Epithelial cell of esophagus (primary cell): ENCODE measurements around the gene PAX3.
A peak's percentile ranks its signal among the peaks of the same experiment; 100 is the strongest.

Experiments used
- DNase-seq: peaks from one replicate; pipeline ENCODE4 v3.0.0; 2010; ENCODE audit warnings: low read depth
- H3K4me3 ChIP-seq: 2 replicates; pipeline ENCODE4 v1.5.1; 2011; ENCODE audit warnings: mild to moderate bottlenecking, low read length, control low read depth
- TF ChIP-seq, protein P1 (sequence below): IDR thresholded peaks from 2 replicates; pipeline ENCODE4 v1.5.1; 2011; ENCODE audit warnings: low read depth, mild to moderate bottlenecking, low read length, control low read depth, inconsistent platforms; ENCODE audit not compliant: insufficient read depth; ENCODE audit errors: missing control alignments

PAX3 gene

DNA sequence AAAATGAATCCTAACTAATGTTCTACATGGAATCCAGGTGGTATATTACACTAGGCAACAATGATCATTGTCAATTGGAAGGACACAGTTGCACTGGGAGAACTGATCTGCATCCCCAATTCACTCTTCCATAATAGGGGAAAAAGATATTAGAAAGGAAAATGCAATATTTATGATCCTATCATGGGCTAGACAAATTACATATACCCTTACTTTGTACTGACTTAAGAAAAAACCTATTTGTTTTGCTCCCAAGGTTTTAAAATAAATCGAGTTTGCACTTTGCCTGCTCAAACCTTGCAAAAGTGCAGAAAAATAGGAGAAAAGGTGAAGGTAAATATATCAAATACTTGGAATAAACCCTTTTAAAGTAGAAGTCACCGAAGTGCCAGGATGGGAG, 11.0 kb upstream of the PAX3 start:
- DNase-seq: no peak
- TF ChIP-seq, protein P1, sequence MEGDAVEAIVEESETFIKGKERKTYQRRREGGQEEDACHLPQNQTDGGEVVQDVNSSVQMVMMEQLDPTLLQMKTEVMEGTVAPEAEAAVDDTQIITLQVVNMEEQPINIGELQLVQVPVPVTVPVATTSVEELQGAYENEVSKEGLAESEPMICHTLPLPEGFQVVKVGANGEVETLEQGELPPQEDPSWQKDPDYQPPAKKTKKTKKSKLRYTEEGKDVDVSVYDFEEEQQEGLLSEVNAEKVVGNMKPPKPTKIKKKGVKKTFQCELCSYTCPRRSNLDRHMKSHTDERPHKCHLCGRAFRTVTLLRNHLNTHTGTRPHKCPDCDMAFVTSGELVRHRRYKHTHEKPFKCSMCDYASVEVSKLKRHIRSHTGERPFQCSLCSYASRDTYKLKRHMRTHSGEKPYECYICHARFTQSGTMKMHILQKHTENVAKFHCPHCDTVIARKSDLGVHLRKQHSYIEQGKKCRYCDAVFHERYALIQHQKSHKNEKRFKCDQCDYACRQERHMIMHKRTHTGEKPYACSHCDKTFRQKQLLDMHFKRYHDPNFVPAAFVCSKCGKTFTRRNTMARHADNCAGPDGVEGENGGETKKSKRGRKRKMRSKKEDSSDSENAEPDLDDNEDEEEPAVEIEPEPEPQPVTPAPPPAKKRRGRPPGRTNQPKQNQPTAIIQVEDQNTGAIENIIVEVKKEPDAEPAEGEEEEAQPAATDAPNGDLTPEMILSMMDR: no peak
- H3K4me3 ChIP-seq: no peak overlapping the region

DNA sequence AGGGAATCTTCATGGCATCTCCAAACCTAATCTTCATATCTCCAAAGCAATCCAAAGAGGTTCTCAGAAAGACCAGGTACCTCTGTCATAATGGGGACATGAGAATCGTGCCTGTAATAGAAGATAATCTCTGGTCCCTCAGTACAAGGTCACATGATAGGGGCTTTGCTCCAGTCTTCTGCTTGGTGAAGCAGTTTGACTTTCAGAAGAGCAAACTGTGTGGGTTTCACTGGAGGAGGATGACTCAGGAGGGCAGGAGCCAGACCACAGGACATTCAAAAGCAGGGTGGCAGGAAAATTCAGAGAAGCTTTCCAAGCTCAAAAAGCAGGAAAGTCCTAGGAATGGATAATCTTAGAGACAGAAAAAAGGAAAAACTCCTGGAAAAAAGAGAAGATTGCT, 10.6 kb upstream of the PAX3 start:
- DNase-seq: no peak
- TF ChIP-seq, protein P1: no peak
- no peak overlapping the region for H3K4me3 ChIP-seq

DNA sequence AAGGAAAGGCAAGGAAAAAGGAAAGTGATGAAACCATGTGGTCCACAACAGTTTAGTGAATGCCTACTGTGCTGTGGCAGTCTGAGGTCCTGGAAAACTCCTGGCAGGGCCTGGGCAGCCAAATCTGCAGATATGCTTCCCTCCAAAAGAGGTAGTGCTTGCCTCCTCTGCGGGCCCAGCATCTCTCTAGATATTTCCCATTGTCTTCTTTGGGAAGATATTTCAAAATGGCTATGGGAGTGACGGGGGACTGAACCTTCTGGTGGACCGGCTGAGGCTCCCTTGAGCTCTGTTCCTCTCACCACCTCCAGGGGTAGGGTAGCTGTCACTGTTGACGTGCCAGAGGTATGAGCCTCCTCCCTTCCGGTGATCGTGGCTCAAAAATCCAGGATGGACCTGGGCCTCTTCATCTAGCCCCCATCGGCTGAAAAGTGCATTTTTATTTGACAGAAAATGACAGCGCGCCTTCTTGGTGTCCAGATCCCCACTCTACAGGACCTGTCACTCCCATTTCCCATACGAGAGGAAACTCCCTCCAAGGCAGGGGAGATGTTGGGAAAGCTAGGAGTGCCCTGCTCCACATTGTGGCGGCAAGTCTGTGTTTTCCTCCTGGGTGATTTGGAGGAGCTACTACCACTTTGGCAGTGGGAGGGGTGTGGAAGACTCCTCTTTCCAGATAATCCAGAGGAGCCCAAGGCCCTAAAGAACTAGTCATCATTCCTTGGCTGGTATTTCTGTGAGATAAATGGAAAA, 9.4 kb upstream of the PAX3 start:
- no peak overlapping the region for H3K4me3 ChIP-seq
- no peak for DNase-seq
- TF ChIP-seq, protein P1: no peak

DNA sequence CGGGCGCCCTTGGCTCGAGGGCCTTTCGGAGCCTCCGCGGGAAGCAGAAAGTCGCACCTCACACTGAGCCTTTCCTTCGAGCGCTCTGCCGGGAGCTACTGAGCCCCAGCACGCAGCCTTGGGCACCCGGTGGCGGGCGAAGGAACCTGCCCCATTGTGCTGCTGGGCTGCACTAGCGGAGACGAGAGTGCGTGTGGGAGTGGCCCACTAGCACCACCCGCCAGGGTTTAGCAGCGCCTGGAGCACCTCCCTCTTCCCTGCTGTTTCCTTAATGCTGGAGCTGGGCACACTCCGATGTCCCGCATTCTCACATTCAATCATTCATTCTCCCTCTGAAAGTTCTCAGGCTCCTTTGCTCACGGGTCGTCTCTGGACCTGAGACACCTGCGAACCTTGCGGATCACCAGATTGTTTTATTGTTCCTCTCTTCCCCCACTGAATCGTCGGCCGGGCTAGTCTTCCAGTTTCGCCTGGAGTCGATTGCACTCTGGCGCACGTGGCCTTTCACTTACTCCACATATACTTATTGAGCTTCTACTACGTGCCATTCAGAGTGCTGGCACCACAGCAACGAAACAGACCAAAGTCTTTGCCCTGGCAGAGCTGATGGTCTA, 8.5 kb upstream of the PAX3 start:
- TF ChIP-seq, protein P1: no peak
- DNase-seq: no peak
- no peak overlapping the region for H3K4me3 ChIP-seq

DNA sequence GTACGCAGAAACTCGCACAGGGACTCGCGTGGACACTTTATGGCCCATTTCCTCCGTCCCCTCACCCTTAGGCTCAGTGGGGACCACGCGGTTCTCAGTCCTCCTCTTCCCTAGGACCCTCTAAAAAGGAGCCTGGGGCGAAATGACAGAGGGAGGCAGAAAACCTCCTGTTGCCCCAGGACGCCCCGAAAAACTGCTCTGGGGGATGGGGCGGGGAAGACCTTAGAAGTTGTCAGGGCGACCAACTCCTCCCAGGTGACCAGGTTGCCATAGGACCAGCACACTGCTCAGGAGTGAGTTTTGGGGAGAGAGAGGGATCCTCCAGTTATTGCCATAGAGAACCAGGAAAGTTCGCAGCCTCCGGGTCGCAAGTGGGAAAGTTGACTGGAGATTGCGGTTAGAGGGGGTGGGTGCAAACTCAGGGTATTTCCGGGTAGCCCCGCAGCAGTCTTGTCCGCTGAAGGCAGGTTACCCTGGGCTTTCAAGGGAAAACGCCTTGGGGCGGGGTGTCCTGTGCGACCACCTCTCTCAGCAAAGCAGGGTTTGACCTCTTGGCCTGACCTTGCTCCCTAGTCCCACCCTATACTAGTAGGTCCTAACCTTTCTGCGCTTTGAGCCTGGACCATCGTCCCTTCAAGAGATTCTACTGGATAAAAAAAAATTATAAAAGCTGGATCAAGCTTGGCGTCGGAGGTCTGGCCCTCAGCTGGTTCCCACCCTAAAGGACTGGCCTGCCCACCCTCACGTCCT, 7.8 kb upstream of the PAX3 start:
- H3K4me3 ChIP-seq: no peak overlapping the region
- TF ChIP-seq, protein P1: no peak
- DNase-seq: no peak

DNA sequence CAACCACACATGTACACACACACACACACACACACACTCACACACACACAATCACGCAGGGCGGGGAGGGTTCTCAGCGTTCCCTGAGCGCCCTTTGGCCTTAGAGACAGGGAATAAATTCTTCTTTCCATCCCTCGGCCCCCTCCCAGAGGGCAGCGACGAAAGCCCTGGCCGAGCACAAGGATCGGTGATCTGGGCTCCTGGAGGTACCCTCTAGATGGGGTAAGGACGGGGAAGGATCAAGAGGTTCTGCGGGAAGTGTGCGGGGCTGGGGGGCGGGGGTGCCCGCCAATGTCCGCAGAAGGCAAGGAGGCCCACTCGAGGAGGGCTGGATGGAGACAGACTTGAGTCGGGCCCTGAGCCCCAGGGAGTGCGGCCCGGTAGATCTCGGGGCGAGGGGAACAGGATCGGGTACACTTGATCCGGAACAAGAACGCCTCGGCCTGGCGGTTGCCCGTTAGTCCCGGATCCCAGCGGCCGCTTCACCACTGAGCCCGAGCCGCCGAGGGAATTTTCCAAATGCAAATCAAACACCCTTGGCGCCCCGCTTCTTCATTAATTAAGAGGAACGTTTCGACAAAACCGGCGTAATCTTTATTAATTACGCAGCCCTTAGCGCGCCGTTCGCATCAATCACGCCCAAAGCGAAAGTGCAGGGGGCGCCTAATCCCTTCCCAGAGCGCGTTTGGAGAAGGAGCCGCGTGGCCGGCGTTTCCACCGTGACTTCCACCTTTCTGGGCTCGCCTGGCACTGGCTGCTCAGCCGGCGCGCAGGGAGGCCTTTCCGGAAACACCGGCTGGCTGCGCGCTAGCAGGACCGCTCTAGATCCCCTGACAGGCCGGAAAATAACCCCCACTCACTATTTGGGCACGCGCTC, 7.0 kb upstream of the PAX3 start:
- TF ChIP-seq, protein P1: no peak
- DNase-seq: peak; percentile 18
- H3K4me3 ChIP-seq: no peak overlapping the region
